ENCODE data around the gene ZNF366.

ZNF366 gene

GRCh38 chr5:72486371-72486770 lies 20.8 kb downstream of the ZNF366 start:
- H3K9me3 ChIP-seq (ENCODE audit: control insufficient read depth, insufficient read depth, low read depth, low read length): no peaks in the 10 kb centered on the region
- H3K36me3 ChIP-seq (ENCODE audit: control insufficient read depth in 2 of 2, insufficient read depth in 1 of 2, low read length in 2 of 2): no peaks in the 10 kb centered on the region
- no peak overlapping the region for H3K27ac ChIP-seq (ENCODE audit: extremely low read depth, low read depth, low read length)
- TF ChIP-seq SETDB1 (IDR thresholded peaks at IDR 0.05; ENCODE audit: insufficient read length, low read length) (no peak), ZNF747 (tag by site-specific recombination; IDR thresholded peaks at IDR 0.05) (no peak), IKZF3 (tag by site-specific recombination; IDR thresholded peaks at IDR 0.05) (no peak), YY1 (tag by site-specific recombination; IDR thresholded peaks at IDR 0.05) (no peak), ZNF544 (tag by site-specific recombination; IDR thresholded peaks at IDR 0.05) (no peak), ZFP41 (tag by site-specific recombination; IDR thresholded peaks at IDR 0.05; ENCODE audit: borderline replicate concordance) (no peak), ZNF585B (tag by site-specific recombination; IDR thresholded peaks at IDR 0.05) (no peak), ZNF518A (tag by site-specific recombination; conservative IDR thresholded peaks at IDR 0.05; ENCODE audit: low read depth) (no peak), ZBTB10 (tag by site-specific recombination; IDR thresholded peaks at IDR 0.05) (no peak)
- POLR2A ChIA-PET: no interaction called here
- CTCF ChIA-PET: no interaction called here
- no peaks in the 10 kb centered on the region for H3K4me1 ChIP-seq (ENCODE audit: control insufficient read depth, insufficient read depth, low read length)
- no peak overlapping the region for H3K4me3 ChIP-seq (ENCODE audit: low read depth, low read length)

GRCh38 chr5:72485430-72485974 lies 21.7 kb downstream of the ZNF366 start:
- CTCF ChIA-PET: no interaction called here
- POLR2A ChIA-PET: no interaction called here
- no peaks in the 10 kb centered on the region for H3K4me1 ChIP-seq (ENCODE audit: control insufficient read depth, insufficient read depth, low read length)
- H3K9me3 ChIP-seq (ENCODE audit: control insufficient read depth, insufficient read depth, low read depth, low read length): no peaks in the 10 kb centered on the region
- no peak overlapping the region for H3K27ac ChIP-seq (ENCODE audit: extremely low read depth, low read depth, low read length)
- no peaks in the 10 kb centered on the region for H3K36me3 ChIP-seq (ENCODE audit: control insufficient read depth in 2 of 2, insufficient read depth in 1 of 2, low read length in 2 of 2)
- no peak overlapping the region for H3K4me3 ChIP-seq (ENCODE audit: low read depth, low read length)
- TF ChIP-seq ZFP37 (tag by site-specific recombination; IDR thresholded peaks at IDR 0.05) (no peak), ZNF138 (tag by site-specific recombination; IDR thresholded peaks at IDR 0.05; ENCODE audit: borderline replicate concordance) (no peak), SCRT1 (tag by site-specific recombination; IDR thresholded peaks at IDR 0.05; ENCODE audit: borderline replicate concordance) (no peak), ZFHX2 (tag by site-specific recombination; conservative IDR thresholded peaks at IDR 0.05) (peak; percentile 52), FEZF1 (tag by site-specific recombination; IDR thresholded peaks at IDR 0.05) (no peak), ZNF23 (tag by site-specific recombination; IDR thresholded peaks at IDR 0.05; ENCODE audit: borderline replicate concordance) (no peak), EGR2 (tag by site-specific recombination; IDR thresholded peaks at IDR 0.05; ENCODE audit: low read depth) (peak; percentile 36; the same call in 1 of the 2 replicates), ZNF311 (tag by site-specific recombination; IDR thresholded peaks at IDR 0.05; ENCODE audit: borderline replicate concordance) (no peak)
- TF ChIP-seq, protein P1, sequence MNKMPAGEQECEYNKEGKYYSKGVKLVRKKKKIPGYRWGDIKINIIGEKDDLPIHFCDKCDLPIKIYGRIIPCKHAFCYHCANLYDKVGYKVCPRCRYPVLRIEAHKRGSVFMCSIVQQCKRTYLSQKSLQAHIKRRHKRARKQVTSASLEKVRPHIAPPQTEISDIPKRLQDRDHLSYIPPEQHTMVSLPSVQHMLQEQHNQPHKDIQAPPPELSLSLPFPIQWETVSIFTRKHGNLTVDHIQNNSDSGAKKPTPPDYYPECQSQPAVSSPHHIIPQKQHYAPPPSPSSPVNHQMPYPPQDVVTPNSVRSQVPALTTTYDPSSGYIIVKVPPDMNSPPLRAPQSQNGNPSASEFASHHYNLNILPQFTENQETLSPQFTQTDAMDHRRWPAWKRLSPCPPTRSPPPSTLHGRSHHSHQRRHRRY (tag by site-specific recombination; IDR thresholded peaks at IDR 0.05): no peak
